22Rv1 (cell line): ENCODE results near the gene AGFG1.

ENCODE experiments used
- H3K27ac ChIP-seq: fragments of 450-650 bp; 2 replicates; pipeline ENCODE4 v1.5.1; 2017
- CTCF ChIP-seq: fragments of 450-650 bp; IDR thresholded peaks from 2 replicates; pipeline ENCODE4 v1.5.1; 2017; ENCODE audit warnings: mild to moderate bottlenecking
- ZFX ChIP-seq: fragments of 450-650 bp; IDR thresholded peaks from 2 replicates; pipeline ENCODE4 v1.6.1; 2017; ENCODE audit warnings: antibody characterized with exemption, borderline replicate concordance

AGFG1 gene

GRCh38 chr2:227453810-227454209, 18.1 kb upstream of the AGFG1 start:
- no peak for TF ChIP-seq ZFX
- no peak for TF ChIP-seq CTCF

DNA sequence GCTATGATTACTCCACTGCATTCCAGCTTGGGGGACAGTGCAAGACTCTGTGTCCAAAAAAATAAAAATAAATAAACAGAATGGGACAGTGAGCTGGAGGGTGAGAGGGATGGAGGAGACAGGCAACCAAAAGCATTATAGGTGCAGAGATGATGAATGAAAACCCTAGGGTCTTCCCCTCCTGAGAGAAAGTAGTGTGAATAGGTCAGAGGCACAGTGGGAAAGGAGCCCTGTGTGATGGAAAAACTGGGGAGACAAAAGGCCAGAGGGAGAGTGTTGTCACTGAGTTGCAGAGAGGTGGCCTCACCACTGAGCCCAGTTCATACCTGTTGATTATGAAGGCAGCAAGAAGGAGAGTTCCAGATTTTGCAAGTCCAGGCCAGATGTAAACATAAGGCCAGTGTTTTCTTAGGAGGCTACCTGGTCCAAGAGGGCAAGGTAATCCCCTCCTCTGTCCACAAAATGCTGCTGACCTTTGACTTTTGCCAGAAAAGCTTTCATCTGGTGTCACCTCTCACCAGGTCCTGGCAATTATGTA, 17.6 kb upstream of the AGFG1 start:
- H3K27ac ChIP-seq: no peak overlapping the region
- TF ChIP-seq ZFX: no peak
- no peak for TF ChIP-seq CTCF

More at GRCh38 chr2:227453810-227454209, 18.1 kb upstream of the AGFG1 start:
- H3K27ac ChIP-seq: no peak overlapping the region

DNA sequence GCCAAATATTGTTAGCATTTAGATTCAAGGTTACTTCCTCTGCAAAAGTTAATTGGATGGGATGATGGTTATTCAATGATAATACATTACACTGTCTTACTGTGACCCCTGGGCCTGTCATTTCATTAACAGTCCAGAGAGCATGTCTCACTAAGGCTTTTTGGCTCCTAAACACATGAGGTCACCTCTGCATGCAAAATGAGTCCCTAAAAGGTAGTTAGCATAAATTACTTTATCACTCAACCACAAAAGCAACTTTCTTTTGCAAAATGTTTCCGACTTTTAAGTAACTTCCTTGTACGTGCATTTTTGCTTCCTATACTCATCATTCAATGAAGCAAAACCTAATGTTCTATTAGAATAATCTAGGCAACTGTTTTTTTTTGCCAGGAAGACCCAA, 16.8 kb upstream of the AGFG1 start:
- TF ChIP-seq CTCF (no peak), ZFX (no peak)
- no peak overlapping the region for H3K27ac ChIP-seq

GRCh38 chr2:227456102-227456501, 15.9 kb upstream of the AGFG1 start:
- TF ChIP-seq CTCF (no peak), ZFX (no peak)
- no peak overlapping the region for H3K27ac ChIP-seq

DNA sequence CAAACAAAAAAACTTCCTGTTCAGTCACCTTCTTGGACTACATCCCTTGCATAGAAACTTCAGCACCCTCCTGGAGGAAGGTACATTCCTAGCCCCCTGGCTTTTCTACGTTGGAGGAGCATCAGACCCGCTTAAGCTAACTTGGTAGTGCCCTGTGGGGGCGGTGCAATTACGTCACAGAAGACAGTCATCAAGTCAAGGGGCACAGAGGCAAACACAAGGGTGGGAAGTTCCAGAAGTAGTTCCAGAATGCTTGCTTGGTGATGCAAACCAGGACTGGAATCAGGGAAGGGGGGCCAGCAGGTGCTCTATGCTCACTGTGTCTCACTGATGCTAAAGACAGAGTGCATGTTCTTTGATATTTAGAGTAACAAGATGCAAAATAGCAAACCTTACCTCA, 15.2 kb upstream of the AGFG1 start:
- TF ChIP-seq CTCF: no peak
- no peak for TF ChIP-seq ZFX

DNA sequence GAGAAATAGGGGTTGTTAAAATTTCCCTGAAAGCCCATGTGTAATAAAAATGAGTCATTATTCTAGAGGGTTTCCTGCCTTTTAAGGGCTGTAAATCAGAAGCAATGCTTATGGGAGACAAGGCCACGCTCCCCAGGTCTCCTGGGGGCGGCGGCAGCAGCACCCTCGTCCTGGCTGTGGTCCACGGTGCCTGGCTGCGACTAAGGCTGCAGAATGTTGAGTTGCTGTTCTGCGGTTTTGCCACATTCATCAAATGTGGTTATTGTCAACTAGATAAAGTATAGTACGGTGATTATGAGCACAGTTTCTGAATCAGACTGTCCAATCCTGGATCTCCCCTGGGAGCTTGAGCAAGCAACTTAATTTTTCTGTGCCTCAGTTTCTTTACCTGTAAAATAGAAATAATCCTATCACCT, 11.9 kb upstream of the AGFG1 start:
- TF ChIP-seq ZFX (no peak), CTCF (no peak)
- H3K27ac ChIP-seq: no peak overlapping the region

More for the DNA sequence above, 15.2 kb upstream of the AGFG1 start:
- no peak overlapping the region for H3K27ac ChIP-seq

GRCh38 chr2:227460833-227461232, 11.1 kb upstream of the AGFG1 start:
- TF ChIP-seq ZFX: no peak
- TF ChIP-seq CTCF: no peak
- no peak overlapping the region for H3K27ac ChIP-seq
